Fibroblast of lung (primary cell): ENCODE measurements around the gene KRT32.

Experiments
- CTCF ChIP-seq, 2 donors: IDR thresholded peaks in 1 of 2; conservative IDR thresholded peaks in 1 of 2; 1 replicate in 1 of 2; 2 replicates in 1 of 2; pipeline ENCODE4 v1.5.1; 2011 to 2012; ENCODE audit warnings: low read length in 2 of 2, control low read depth in 1 of 2, inconsistent platforms in 1 of 2, low read depth in 1 of 2, mild to moderate bottlenecking in 1 of 2
- EZH2 ChIP-seq: IDR thresholded peaks from 2 replicates; pipeline ENCODE4 v1.5.1; 2012; ENCODE audit warnings: low read length, control low read depth, mild to moderate bottlenecking; ENCODE audit errors: missing control alignments

- TF ChIP-seq CTCF (conservative IDR thresholded peaks at IDR 0.05 in 1 of 2, IDR thresholded peaks at IDR 0.05 in 1 of 2; ENCODE audit: low read depth in 1 of 2, low read length in 2 of 2) (no peak), EZH2 (no peak)
Measured at GRCh38 chr17:41494524-41494923, 27.3 kb upstream of the KRT32 start.
